PFSK-1 (cell line): ENCODE data around the gene PHF1.

Experiments used
- FOXP2 ChIP-seq: optimal IDR thresholded peaks from 2 replicates; pipeline ENCODE3; 2011; ENCODE audit warnings: borderline replicate concordance, control low read depth, inconsistent platforms; ENCODE audit not compliant: insufficient read depth; ENCODE audit errors: extremely low read length, extremely low read depth
- POLR2AphosphoS5 ChIP-seq: IDR thresholded peaks from 2 replicates; pipeline ENCODE4 v1.6.1; 2012; ENCODE audit warnings: low read depth, mild to moderate bottlenecking, control low read depth, low read length, moderate library complexity
- SIN3A ChIP-seq: IDR thresholded peaks from 2 replicates; pipeline ENCODE4 v1.6.1; 2012; ENCODE audit warnings: mild to moderate bottlenecking, low read length, moderate library complexity, borderline replicate concordance; ENCODE audit not compliant: insufficient read depth
- TAF1 ChIP-seq: IDR thresholded peaks from 2 replicates; pipeline ENCODE4 v1.6.1; 2012; ENCODE audit warnings: low read length, control low read depth, borderline replicate concordance; ENCODE audit not compliant: insufficient read depth
- TF ChIP-seq, protein P1 (sequence below), 2 experiments: IDR thresholded peaks; 2 replicates each; pipeline versions ENCODE4 v1.6.1 to v1.8.0; 2011 to 2012; ENCODE audit warnings: low read depth in 2 of 2, low read length in 2 of 2, control low read depth in 1 of 2, inconsistent platforms in 1 of 2, mild to moderate bottlenecking in 1 of 2, moderate library complexity in 1 of 2; ENCODE audit not compliant: insufficient read depth in 1 of 2

DNA sequence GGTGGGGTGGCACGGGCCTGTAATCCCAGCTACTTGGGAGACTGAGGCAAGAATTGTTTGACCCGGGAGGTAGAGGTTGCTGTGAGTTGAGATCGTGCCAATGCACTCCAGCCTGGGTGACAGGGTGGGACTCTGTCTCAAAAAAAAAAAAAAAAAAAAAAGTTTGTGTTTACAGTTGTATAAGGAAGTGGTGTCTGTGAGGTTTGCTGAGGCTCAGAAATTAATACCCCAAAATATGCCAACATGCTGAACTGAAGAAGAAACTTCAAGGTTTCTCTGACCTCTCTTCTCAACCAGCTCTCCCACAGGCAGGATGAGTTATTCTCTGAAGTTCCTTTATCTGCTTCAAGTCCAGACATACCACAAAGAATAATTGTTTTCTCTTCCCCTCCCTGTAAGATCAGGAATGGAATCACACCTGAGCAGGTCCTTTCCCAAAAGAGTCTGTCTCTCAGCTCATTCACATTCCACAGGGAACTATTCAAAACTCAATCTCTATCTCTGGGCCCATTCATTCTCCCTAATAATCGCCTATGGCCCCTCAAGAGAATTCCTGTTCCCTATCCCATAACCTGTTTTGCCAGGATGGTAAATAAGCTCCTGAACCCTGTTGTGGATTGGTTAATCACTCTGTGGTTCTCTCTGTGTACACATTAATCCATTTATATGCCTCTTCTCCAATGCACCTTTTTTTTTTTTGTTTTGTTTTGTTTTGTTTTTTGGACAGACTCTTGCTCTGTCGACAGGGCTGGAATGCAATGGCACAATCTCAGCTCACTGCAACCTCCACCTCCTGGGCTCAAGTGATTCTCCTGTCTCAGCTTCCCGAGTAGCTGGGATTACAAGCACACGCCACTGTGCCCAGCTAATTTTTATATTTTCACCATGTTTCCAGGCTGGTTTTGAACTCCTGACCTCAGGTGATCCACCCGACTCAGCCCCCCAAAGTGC lies 36.6 kb upstream of the PHF1 start:
- no peak for TF ChIP-seq POLR2AphosphoS5
- TF ChIP-seq TAF1 = no peak
- TF ChIP-seq, protein P1, sequence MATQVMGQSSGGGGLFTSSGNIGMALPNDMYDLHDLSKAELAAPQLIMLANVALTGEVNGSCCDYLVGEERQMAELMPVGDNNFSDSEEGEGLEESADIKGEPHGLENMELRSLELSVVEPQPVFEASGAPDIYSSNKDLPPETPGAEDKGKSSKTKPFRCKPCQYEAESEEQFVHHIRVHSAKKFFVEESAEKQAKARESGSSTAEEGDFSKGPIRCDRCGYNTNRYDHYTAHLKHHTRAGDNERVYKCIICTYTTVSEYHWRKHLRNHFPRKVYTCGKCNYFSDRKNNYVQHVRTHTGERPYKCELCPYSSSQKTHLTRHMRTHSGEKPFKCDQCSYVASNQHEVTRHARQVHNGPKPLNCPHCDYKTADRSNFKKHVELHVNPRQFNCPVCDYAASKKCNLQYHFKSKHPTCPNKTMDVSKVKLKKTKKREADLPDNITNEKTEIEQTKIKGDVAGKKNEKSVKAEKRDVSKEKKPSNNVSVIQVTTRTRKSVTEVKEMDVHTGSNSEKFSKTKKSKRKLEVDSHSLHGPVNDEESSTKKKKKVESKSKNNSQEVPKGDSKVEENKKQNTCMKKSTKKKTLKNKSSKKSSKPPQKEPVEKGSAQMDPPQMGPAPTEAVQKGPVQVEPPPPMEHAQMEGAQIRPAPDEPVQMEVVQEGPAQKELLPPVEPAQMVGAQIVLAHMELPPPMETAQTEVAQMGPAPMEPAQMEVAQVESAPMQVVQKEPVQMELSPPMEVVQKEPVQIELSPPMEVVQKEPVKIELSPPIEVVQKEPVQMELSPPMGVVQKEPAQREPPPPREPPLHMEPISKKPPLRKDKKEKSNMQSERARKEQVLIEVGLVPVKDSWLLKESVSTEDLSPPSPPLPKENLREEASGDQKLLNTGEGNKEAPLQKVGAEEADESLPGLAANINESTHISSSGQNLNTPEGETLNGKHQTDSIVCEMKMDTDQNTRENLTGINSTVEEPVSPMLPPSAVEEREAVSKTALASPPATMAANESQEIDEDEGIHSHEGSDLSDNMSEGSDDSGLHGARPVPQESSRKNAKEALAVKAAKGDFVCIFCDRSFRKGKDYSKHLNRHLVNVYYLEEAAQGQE (IDR thresholded peaks at IDR 0.05; ENCODE audit: insufficient read depth in 1 of 2, low read depth in 2 of 2, low read length in 2 of 2) = no peak
- no peak for TF ChIP-seq SIN3A
- no peak for TF ChIP-seq FOXP2
